K562 (cell line): ENCODE results near the gene TCL1B. TPM values are rescaled to one million over a fixed set of nuclear protein-coding genes. Genes with fewer than 3 reads are reported as not detected.

Experiments used
- ATAC-seq: fragments of 200-7000 bp; cut with Tn5 transposase; 3 replicates; pipeline ENCODE4 v1.9.1; 2020; ENCODE audit warnings: moderate library complexity
- BruUV-seq: library from RNA; stranded (reverse); fragments of 400-500 nt; replicated peaks from 2 replicates; lab custom pipeline; 2021; lab: Mats Ljungman, UMichigan
- CTCF ChIA-PET: fragments of 300-600 bp; formaldehyde crosslinking; extraction: SDS; loops from one replicate; lab custom pipeline; 2021; ENCODE audit warnings: low intra/inter-chr PET ratio; lab: Yijun Ruan, JAX
- POLR2A ChIA-PET: fragments of 300-600, 350-650 bp; sonication (Branson Sonifier 250); formaldehyde crosslinking; extraction: SDS; loops from one replicate; lab custom pipeline; 2021; ENCODE audit warnings: antibody characterized with exemption, inconsistent platforms; lab: Yijun Ruan, JAX
- DNase-seq, 4 experiments: peaks; one replicate each; pipeline versions ENCODE4 v3.0.0 to v3.0.0-alpha.2; 2011 to 2018; ENCODE audit warnings: low spot score in 3 of 4, mixed read lengths in 3 of 4; ENCODE audit errors: extremely low read depth in 1 of 4
- FAIRE-seq: peaks from 2 replicates; lab custom pipeline; 2011; peaks lifted over from hg19 to GRCh38; lab: Jason Lieb, UNC
- H2AFZ ChIP-seq: 2 replicates; pipeline ENCODE4 v1.6.0; 2011; ENCODE audit warnings: low read depth, low read length, control low read depth, inconsistent platforms
- H3K27ac ChIP-seq: fragments of 200-600 bp; 3 replicates; pipeline ENCODE4 v1.8.0; 2011; ENCODE audit warnings: low read depth, mild to moderate bottlenecking, control low read depth, inconsistent platforms, low read length, moderate library complexity, mixed read lengths; ENCODE audit errors: extremely low read depth
- H3K27me3 ChIP-seq, 2 experiments: fragments of 300-600 bp in 1 of 2; 2 replicates in 1 of 2; 3 replicates in 1 of 2; pipeline versions ENCODE4 v1.6.0 to v1.8.0; 2011; ENCODE audit warnings: inconsistent platforms in 2 of 2, low read length in 2 of 2, mild to moderate bottlenecking in 1 of 2, mixed read lengths in 1 of 2, moderate library complexity in 1 of 2; ENCODE audit not compliant: control insufficient read depth in 2 of 2, insufficient read depth in 2 of 2
- H3K36me3 ChIP-seq: fragments of 300-600 bp; 3 replicates; pipeline ENCODE4 v1.8.0; 2011; ENCODE audit warnings: mild to moderate bottlenecking, low read length, inconsistent platforms; ENCODE audit not compliant: control insufficient read depth, insufficient read depth
- H3K4me1 ChIP-seq, 2 experiments: fragments of 200-600 bp in 1 of 2; replicated peaks in 1 of 2; 2 replicates in 1 of 2; 3 replicates in 1 of 2; pipeline versions ENCODE4 v1.5.1 to v1.8.0; 2011; ENCODE audit warnings: inconsistent platforms in 2 of 2, low read length in 2 of 2, mild to moderate bottlenecking in 1 of 2, mixed read lengths in 1 of 2, moderate library complexity in 1 of 2; ENCODE audit not compliant: control insufficient read depth in 2 of 2, insufficient read depth in 2 of 2
- H3K4me2 ChIP-seq: 2 replicates; pipeline ENCODE4 v1.6.1; 2011; ENCODE audit warnings: low read length, control low read depth, inconsistent platforms, mixed read lengths; ENCODE audit not compliant: insufficient read depth
- H3K4me3 ChIP-seq: fragments of 200-600 bp; sonication (generic), shearing (Covaris generic); 2 replicates; pipeline ENCODE4 v1.5.1; 2016; ENCODE audit warnings: control low read depth, inconsistent platforms
- H3K79me2 ChIP-seq: fragments of 200-600 bp; 3 replicates; pipeline ENCODE4 v1.8.0; 2011; ENCODE audit warnings: low read length, inconsistent platforms; ENCODE audit not compliant: control insufficient read depth, insufficient read depth
- H3K9ac ChIP-seq, 2 experiments: 2 replicates each; pipeline versions ENCODE4 v1.6.0 to v1.6.1; 2011; ENCODE audit warnings: low read depth in 2 of 2, low read length in 2 of 2, control low read depth in 1 of 2, inconsistent platforms in 1 of 2, mild to moderate bottlenecking in 1 of 2, mixed read lengths in 1 of 2; ENCODE audit not compliant: insufficient read depth in 1 of 2
- H3K9me1 ChIP-seq: one replicate; pipeline ENCODE4 v1.6.0; 2011; ENCODE audit warnings: inconsistent platforms, mild to moderate bottlenecking, low read length, moderate library complexity; ENCODE audit not compliant: control insufficient read depth, insufficient read depth
- H3K9me3 ChIP-seq: replicated peaks from 2 replicates; pipeline ENCODE4 v1.5.1; 2011; ENCODE audit warnings: low read depth, low read length, inconsistent platforms; ENCODE audit not compliant: control insufficient read depth, insufficient read depth
- H4K20me1 ChIP-seq: replicated peaks from 2 replicates; pipeline ENCODE4 v1.6.1; 2011; ENCODE audit warnings: low read length, inconsistent platforms, mixed read lengths; ENCODE audit not compliant: control insufficient read depth, insufficient read depth
- ARID3A ChIP-seq: IDR thresholded peaks from 2 replicates; pipeline ENCODE4 v1.6.1; 2012; ENCODE audit warnings: low read depth, low read length, improper control_type of control experiment, borderline replicate concordance
- CSDE1 ChIP-seq, 2 experiments: fragments of 450-650 bp; IDR thresholded peaks; 2 replicates each; pipeline ENCODE4 v1.6.1; 2016; ENCODE audit warnings: mild to moderate bottlenecking in 1 of 2
- EHMT2 ChIP-seq: fragments of 450-650 bp; IDR thresholded peaks from 2 replicates; pipeline ENCODE4 v1.6.1; 2018; ENCODE audit warnings: antibody characterized with exemption
- FOXM1 ChIP-seq, 2 experiments: fragments of 450-650 bp in 1 of 2; sonication (generic) in 1 of 2; formaldehyde crosslinking in 1 of 2; IDR thresholded peaks; 2 replicates each; pipeline versions ENCODE4 v1.6.1 to v1.9.0; 2017 to 2022; ENCODE audit warnings: low read depth in 2 of 2, mild to moderate bottlenecking in 2 of 2, missing genetic modification reagents in 1 of 2, moderate library complexity in 1 of 2
- KDM5B ChIP-seq: fragments of 200-600 bp; sonication (generic); IDR thresholded peaks from 2 replicates; pipeline ENCODE4 v1.6.1; 2012; ENCODE audit warnings: low read depth, mild to moderate bottlenecking, moderate library complexity, low read length, control low read depth, inconsistent platforms; ENCODE audit not compliant: insufficient replicate concordance
- NEUROD1 ChIP-seq: fragments of 150-350 bp; IDR thresholded peaks from 2 replicates; pipeline ENCODE4 v1.6.1; 2014; ENCODE audit warnings: borderline replicate concordance, low read length, low read depth; ENCODE audit not compliant: partially characterized antibody
- NFE2 ChIP-seq: IDR thresholded peaks from 2 replicates; pipeline ENCODE4 v1.6.1; 2014; ENCODE audit warnings: antibody characterized with exemption, low read depth
- NR2F6 ChIP-seq: fragments of 450-650 bp; formaldehyde crosslinking; IDR thresholded peaks from 2 replicates; pipeline ENCODE4 v1.4.0; 2020; ENCODE audit warnings: mild to moderate bottlenecking
- PTBP1 ChIP-seq: fragments of 200-400 bp; formaldehyde crosslinking; IDR thresholded peaks from 2 replicates; pipeline ENCODE4 v1.6.1; 2017; ENCODE audit warnings: low read depth, low read length
- RAD51 ChIP-seq: fragments of 450-650 bp; IDR thresholded peaks from 2 replicates; pipeline ENCODE4 v1.7.1; 2016; ENCODE audit warnings: low read depth, mild to moderate bottlenecking, borderline replicate concordance
- SMARCA5 ChIP-seq: fragments of 450-650 bp; IDR thresholded peaks from 2 replicates; pipeline ENCODE4 v1.6.1; 2016
- ZNF174 ChIP-seq: fragments of 250-450 bp; sonication (Bioruptor Pico); IDR thresholded peaks from 2 replicates; pipeline ENCODE4 v1.4.0; 2020; ENCODE audit warnings: mild to moderate bottlenecking
- ZNF224 ChIP-seq: sonication (generic); formaldehyde crosslinking; IDR thresholded peaks from 2 replicates; pipeline ENCODE4 v1.8.0; 2022; ENCODE audit warnings: mild to moderate bottlenecking, missing genetic modification reagents
- ZNF395 ChIP-seq: fragments of 200-800 bp; sonication (Bioruptor generic); IDR thresholded peaks from 2 replicates; pipeline ENCODE4 v1.6.1; 2017; ENCODE audit warnings: missing genetic modification characterization, missing compliant biosample characterization
- ZNF586 ChIP-seq: fragments of 450-650 bp; formaldehyde crosslinking; conservative IDR thresholded peaks from 2 replicates; pipeline ENCODE4 v1.4.0; 2020; ENCODE audit warnings: mild to moderate bottlenecking, moderate library complexity
- ZNF76 ChIP-seq: fragments of 250-450 bp; sonication (Bioruptor Pico); IDR thresholded peaks from 2 replicates; pipeline ENCODE4 v1.4.0; 2020; ENCODE audit warnings: mild to moderate bottlenecking, moderate library complexity, borderline replicate concordance
- ZNF778 ChIP-seq: fragments of 450-650 bp; formaldehyde crosslinking; IDR thresholded peaks from 2 replicates; pipeline ENCODE4 v1.4.0; 2020; ENCODE audit warnings: mild to moderate bottlenecking, moderate library complexity
- WGBS: fragments of 100-300 bp; shearing (Covaris generic); methylation state at CpG from one replicate; pipeline ENCODE4 v1.1.6; 2016; ENCODE audit warnings: low coverage, mixed read lengths; ENCODE audit not compliant: insufficient coverage; ENCODE audit errors: missing lambda C conversion rate; 5-methylcytosine and 5-hydroxymethylcytosine counted together
- in situ Hi-C: fragments of 300-500 bp; cut with MboI; formaldehyde crosslinking; loops from 4 replicates; pipeline ENCODE4 v1.15.0; 2018; ENCODE audit warnings: inconsistent platforms, mixed read lengths
- intact Hi-C: fragments of 100-400 bp; cut with micrococcal nuclease; formaldehyde crosslinking; loops from 2 replicates; pipeline ENCODE4 v1.14.2; 2022
- polyA plus RNA-seq, 8 experiments: library from polyadenylated mRNA; depleted of rRNA in 4 of 8; stranded (reverse) in 5 of 8; unstranded in 3 of 8; fragments of >200 nt; fragmentation: Nextera tagmentation in 2 of 8; fragmentation: Illumina TruSeq in 1 of 8; extraction: Ambion mirVana in 2 of 8; extraction: Trizol in 1 of 8; gene quantifications; 2 replicates each; pipeline versions ENCODE4 v1.2.1 to v1.2.3, GENCODE V29; 2011 to 2014; ENCODE audit warnings: inconsistent platforms in 1 of 8, missing spikeins in 1 of 8
- total RNA-seq, 7 experiments: library from RNA; depleted of rRNA in 6 of 7; stranded (reverse); fragments of >200 nt in 6 of 7; fragmentation: Illumina TruSeq in 2 of 7; extraction: Trizol in 2 of 7; gene quantifications; 2 replicates each; pipeline versions ENCODE4 v1.2.1 to v1.2.3, GENCODE V29; 2011 to 2021; ENCODE audit warnings: low replicate concordance in 1 of 7

TCL1B gene
- total and polyA plus RNA-seq, 9 of the 15 experiments (the other 6 are each of a cell fraction or from before 2014, with no cell fraction given), result not detected

- Histone ChIP-seq H2AFZ (no peak overlapping the region), H3K4me3 (no peak overlapping the region), H3K27me3 (no peaks in the 10 kb centered on the region; a peak in 1 of 5 replicates), H3K79me2 (no peaks in the 10 kb centered on the region), H3K9me3 (no peaks in the 10 kb centered on the region), H3K9ac (no peak overlapping the region), H3K4me1 (no peaks in the 10 kb centered on the region), H3K27ac (no peak overlapping the region), H4K20me1 (no peaks in the 10 kb centered on the region), H3K36me3 (no peaks in the 10 kb centered on the region), H3K4me2 (no peak overlapping the region), H3K9me1 (no peaks in the 10 kb centered on the region)
- ChIA-PET POLR2A (no interaction called here), CTCF (no interaction called here)
- FAIRE-seq (no peak), ATAC-seq (no peak)
- no TSS peak for BruUV-seq
- in situ Hi-C loops (no loop called here), intact Hi-C loops (no loop called here)
- WGBS, result 0% methylated on average over 5 of the region's 5 CpGs
- TF ChIP-seq NEUROD1 (no peak), PTBP1 (no peak), EHMT2 (no peak), CSDE1 (IDR thresholded peaks at IDR 0.05) (no peak), ZNF778 (CRISPR knock-in tag) (no peak), ARID3A (no peak), NFE2 (no peak), RAD51 (no peak), ZNF395 (no peak), KDM5B (no peak), ZNF586 (CRISPR knock-in tag) (no peak), NR2F6 (no peak), SMARCA5 (no peak), FOXM1 (IDR thresholded peaks at IDR 0.05; ENCODE audit: low read depth) (no peak), FOXM1 (CRISPR knock-in tag; IDR thresholded peaks at IDR 0.05; ENCODE audit: low read depth) (no peak), ZNF224 (CRISPR knock-in tag) (no peak), ZNF174 (no peak), ZNF76 (CRISPR knock-in tag) (no peak)
- TF ChIP-seq, all 486 proteins: peak for 0
- DNase-seq, result no peak
Observed at GRCh38 chr14:95730126-95730525, 43.9 kb downstream of the TCL1B start.
